GM12874 (cell line): ENCODE results near the gene EHF.

Experiments
- TF ChIP-seq, protein P1 (sequence below): IDR thresholded peaks from 2 replicates; pipeline ENCODE4 v1.5.1; 2011; ENCODE audit warnings: low read depth, mild to moderate bottlenecking, control low read depth, low read length, moderate library complexity; ENCODE audit not compliant: insufficient read depth

The EHF gene

DNA sequence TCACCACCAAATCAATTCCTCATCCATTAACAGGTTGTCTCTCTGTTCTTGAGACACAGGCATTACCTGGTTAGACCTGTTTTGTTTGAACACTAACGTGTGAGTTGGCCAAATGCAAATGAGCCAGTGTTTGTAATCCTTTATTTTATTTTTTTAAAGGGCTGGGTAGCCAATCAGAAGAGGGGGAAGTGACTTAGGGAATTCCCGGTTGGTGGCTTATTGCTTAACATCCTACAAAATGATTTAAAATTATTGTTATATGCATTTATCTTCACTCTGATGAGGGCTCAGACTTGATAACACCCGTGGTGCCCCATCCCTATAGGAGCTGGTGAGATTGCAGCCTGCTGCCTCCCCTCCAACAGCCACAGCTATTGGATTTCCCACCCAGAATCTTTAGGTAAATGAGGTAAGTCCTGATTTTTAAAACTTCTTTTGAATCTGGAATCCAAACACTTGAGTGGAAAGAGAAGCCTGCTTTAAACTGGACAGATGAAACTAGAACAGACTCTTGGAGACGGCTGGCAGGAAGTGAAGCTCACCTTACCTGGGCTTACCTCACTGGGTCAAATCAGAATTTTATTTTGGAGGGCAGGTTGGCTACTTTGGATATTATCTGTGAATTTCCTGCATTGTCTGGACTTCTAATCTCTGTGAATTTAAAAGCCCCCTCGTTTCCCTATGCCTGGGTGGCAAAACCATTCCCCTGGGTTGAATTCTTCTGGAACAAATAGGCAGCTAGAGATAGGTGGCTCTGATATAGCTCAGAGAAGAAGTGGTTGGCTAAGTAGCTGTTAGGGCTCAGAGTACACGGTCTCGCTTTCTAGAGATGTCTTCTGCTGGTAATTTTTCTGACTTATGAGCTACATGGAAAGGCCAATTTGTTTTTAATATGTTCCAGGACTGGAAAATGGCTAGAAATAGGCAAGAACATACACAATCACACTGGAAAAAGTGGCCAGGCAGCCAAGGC is at the start of gene EHF:
Gene EHF (plus strand): TSS at position 274 of the 973 bp plus-strand sequence. CDS start 21,538 bp downstream, outside the sequence.
- TF ChIP-seq, protein P1, sequence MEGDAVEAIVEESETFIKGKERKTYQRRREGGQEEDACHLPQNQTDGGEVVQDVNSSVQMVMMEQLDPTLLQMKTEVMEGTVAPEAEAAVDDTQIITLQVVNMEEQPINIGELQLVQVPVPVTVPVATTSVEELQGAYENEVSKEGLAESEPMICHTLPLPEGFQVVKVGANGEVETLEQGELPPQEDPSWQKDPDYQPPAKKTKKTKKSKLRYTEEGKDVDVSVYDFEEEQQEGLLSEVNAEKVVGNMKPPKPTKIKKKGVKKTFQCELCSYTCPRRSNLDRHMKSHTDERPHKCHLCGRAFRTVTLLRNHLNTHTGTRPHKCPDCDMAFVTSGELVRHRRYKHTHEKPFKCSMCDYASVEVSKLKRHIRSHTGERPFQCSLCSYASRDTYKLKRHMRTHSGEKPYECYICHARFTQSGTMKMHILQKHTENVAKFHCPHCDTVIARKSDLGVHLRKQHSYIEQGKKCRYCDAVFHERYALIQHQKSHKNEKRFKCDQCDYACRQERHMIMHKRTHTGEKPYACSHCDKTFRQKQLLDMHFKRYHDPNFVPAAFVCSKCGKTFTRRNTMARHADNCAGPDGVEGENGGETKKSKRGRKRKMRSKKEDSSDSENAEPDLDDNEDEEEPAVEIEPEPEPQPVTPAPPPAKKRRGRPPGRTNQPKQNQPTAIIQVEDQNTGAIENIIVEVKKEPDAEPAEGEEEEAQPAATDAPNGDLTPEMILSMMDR = no peak

DNA sequence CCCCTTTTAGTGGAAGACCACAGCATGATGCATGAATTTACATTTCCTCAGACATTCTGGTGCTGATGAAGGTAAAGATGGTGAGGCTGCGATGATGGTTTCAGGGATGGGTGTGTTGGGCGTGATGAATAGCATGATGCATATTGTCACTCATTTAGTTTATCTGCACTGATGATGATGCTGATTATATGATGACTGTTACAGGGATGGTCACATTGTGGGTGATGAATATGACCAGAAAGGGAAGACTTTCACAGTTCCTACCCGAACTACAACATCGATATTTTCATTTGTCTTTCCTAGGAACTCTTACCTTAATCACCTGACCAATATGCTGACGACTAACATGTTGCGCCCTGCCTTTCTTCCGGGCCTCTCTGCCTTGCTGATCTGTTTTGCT is 47.4 kb upstream of the EHF start:
- TF ChIP-seq, protein P1 = no peak

DNA sequence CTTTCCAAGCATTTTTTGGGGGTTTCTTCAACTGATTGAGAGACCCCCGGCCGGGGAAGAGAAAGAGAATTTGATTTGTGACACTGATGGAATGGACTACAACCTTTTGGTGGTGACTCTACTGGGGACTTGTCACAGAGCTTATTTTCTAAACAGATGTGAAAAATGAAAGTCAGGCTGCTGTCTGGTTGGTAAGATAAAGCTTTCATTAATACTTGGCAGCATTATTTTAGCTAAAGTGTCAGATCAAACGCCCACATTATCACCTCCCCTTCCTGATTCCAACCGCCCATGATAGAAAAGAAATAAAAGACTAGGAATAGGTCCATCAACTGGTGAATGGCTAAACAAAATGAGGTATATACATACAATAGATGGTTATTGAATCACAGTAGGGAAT is 45.6 kb upstream of the EHF start:
- TF ChIP-seq, protein P1 = no peak

DNA sequence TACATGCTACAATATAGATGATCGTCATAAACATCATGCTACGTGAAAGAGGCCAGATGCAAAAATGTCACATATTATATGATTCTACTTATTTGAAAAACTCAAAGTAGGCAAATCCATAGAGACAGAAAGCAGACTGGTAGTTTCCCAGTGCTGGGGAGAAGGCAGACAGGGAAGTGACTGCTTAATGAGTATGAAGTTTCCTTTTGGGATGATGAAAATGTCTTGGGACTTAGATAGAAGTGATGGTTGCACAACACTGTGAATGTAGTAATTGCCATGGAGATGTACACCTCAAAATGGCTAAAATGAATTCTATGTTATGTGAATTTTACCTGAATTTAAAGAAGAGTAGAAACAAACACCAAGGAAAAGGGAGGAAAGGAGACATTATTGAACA is 45.2 kb upstream of the EHF start:
- TF ChIP-seq, protein P1 = no peak

DNA sequence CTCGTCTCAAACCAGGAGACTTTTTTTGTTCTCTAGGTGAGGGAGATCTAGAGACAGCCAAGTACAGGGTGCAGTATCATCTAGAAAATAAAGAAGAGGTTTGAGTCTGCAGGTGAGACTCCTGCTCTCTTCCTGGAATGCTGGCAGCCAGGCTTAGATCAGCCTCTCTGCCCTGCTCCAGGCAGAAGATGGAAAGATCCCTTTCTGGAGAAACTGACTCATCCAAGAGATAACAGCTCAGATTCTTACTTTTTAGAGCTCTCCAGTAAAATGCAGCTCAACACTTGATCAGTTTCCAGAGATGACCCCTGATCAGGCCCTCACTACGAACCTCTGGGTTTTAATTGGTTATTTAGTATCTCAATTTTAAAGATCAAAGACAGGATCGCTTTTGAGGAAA is 44.6 kb upstream of the EHF start:
- TF ChIP-seq, protein P1 = no peak

DNA sequence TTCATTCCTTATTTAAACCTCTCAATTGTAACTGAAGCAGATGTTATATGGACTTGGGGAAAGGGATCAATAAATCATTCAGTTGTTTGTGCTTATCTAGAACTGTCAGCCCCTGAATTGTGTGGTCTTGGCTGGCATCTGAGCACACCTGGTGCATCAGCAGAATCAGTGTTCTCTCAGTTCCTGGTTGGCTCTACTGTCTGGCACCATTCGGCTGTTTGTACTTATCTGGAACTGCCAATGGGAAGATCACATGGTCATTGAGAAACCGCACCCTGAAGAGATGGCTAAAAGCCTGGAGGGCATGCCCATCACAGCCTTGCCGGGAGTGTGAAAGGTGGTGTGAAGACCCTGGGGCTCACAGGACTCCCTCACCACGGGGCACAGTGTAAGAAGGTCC is 37.1 kb upstream of the EHF start:
- TF ChIP-seq, protein P1 = no peak

DNA sequence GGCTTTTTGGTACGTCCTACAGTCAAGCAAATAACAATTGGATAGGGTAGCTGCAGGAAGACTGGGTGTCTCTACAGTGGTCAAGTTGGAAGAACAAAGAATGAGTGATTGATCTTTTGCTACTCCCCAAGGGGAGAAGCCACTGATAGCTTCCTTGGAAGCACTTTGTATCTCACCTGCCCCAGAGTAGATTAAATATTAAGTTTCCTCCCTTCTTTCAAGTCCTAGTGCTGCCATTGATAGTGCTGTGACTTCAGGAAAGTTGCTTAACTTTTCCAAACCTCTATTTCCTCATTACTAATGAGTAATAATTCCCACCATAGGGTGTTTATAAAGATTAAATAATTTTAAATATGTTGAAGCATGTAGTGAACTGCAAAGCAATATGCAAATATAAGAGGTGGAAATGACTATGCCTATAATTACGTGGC is 35.6 kb upstream of the EHF start:
- TF ChIP-seq, protein P1 = no peak
